AG20443 (cell line): ENCODE measurements around the gene PANK4.
A peak's percentile ranks its signal among the peaks of the same experiment; 100 is the strongest.

Source experiments
- DNase-seq: peaks from one replicate; pipeline ENCODE4 v3.0.0; 2012; ENCODE audit warnings: low spot score, mixed read lengths

PANK4 gene

DNA sequence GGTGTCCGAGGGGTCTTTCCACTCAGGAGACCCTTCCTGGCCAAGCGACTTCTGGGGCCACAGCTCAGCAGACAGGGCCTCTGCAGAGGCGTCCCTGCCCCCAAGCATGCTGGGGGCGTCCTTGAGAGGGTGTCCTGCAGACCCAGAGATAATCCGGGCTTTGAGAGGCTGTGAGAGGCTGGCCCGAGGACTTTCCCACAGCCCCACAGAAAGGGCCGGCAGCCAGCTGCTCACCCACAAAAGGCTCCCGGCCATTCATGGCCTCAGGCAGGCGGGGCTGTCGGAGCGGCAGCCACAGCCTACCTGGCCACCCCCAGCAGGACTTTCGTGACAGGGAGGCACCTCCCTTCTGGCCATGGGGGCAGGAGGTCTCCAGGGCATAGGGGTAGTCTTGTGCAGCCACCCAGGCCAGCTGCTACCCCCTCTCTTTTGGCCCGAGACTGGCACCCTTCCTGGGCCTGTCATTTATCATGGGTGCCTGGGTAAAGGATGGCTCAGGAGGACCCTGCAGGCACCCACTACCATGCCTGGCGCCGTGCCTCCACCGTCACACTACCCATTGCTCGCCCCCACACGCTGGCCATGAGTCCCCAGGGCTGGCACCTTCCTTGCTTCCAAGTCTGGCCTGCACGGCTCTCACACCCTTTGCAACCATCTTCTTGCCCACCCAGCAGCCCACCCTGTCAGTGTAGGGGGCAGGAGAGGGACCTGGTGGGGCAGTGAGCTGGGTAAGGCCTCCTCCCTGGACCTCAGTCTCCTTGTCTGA, 18.7 kb upstream of the PANK4 start:
- DNase-seq: no peak

GRCh38 chr1:2544093-2544874, 17.9 kb upstream of the PANK4 start:
- no peak for DNase-seq

- DNase-seq: peak; percentile 46
Observed at GRCh38 chr1:2543543-2544092, 17.2 kb upstream of the PANK4 start.

DNA sequence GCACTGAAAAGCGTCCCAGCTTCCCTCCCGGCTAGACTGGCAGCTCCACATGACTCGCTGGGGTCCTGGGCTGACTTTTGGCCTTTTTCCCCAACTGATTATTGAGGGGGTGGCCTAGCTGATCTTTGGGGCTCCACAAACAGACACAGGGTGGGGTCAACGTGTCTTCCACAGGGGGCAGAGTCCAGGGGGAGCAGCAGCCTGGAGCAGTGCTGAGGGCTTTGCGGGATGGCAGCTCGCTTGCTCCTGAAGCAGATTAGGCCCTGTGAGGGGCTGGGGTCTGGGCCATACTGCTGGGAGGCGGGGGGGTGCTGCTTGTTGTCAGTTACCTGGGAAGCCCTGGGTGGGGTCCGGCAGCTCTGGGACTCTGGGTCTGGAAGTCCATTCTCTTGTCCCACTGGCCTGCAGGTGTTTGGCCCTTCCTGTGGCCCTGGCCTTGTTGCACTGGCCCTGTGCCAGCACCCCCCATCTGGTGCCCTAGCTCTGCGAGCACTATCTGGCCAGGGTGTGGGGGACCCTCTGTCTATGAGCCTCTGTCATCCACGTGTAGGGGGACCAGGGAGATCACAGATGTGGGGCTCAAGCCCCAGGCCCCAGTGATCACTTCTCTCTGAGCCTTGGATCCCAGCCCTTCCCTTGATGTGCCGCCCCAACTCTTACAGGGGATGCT, 16.0 kb upstream of the PANK4 start:
- no peak for DNase-seq

DNA sequence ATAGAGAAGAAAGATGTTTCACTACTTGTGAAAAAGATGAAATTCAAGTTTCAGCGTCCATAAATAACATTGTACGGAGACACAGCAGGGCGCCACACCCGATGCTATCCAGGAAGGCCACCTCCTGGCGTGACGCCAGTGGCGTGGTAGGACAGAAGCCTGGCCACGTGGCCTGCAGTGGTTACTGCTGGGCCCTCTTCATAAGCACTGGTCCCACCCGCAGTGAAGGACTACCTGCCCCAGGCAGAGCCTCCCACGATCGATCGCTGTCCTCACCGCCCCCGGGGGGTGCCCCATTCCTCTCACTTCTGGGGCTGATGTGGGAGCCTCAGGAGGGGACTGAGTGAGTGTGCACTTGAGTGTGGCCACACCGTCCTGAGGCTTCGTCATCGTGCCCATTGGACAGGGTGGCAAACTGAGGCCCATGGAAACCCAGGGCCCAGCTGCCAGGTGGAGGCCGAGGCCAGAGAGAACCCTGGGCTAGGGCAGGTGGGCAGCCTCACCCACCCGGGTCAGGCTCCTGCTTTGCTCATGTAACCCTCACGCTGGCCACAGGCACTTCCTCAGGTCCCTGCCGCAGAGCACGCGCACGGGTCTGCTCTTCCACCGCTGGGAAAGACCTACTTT, 15.3 kb upstream of the PANK4 start:
- DNase-seq: no peak

GRCh38 chr1:2540816-2541492, 14.6 kb upstream of the PANK4 start:
- no peak for DNase-seq

GRCh38 chr1:2539312-2539907, 13.0 kb upstream of the PANK4 start:
- no peak for DNase-seq

DNA sequence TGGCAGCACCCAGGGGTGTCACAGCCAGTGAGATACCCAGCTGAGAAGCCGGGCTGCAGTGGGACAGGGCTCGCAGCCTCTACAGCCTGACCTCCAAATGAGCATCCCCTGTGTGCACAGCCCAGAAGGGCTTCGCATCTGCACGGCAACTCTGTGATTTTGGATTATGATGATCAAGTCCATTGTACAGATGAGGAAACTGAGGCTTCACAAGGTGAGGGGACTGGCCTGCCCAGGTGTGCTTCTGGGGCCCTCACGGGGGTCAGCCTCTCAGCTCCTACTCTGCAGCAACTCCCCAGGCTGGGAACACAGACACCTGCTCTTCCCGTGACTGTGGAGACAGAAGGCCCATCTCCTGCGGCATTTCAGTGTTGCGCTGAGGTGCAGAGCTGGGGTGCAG, 12.5 kb upstream of the PANK4 start:
- DNase-seq: no peak

DNA sequence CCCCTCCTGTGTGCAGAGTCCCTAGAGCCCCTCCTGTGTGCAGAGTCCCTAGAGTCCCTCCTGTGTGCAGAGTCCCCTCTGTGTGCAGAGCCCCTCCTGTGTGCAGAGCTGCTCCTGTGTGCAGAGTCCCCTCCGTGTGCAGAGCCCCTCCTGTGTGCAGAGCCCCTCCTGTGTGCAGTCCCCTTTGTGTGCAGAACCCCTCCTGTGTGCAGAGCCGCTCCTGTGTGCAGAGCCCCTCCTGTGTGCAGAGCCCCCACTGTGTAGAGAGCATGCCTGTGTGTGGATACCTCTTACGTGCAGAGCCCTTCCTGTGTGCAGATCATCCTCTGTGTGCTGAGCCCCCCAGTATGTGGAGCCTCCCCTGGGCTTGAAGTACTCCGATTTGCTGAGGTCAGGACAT, 12.0 kb upstream of the PANK4 start:
- DNase-seq: no peak

GRCh38 chr1:2537784-2538115, 11.4 kb upstream of the PANK4 start:
- no peak for DNase-seq

DNA sequence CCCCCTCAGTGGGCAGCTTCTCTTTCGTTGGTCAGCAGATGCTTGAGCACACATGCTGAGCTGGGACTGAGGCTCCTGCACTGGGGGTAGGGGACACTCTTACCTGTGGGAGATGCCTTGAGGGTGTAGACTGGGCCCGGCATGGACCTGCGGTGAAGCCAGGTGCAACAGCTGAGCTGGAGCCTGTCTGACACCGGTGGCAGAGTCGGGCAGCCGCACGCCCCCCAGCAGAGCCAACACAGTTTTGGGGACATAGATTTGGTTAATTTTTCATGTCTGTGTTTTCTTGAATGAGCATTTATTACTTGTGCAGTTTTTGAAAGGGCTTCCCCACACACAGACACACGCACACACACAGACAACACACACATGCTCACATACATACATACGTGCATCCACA, 9.6 kb upstream of the PANK4 start:
- no peak for DNase-seq

DNA sequence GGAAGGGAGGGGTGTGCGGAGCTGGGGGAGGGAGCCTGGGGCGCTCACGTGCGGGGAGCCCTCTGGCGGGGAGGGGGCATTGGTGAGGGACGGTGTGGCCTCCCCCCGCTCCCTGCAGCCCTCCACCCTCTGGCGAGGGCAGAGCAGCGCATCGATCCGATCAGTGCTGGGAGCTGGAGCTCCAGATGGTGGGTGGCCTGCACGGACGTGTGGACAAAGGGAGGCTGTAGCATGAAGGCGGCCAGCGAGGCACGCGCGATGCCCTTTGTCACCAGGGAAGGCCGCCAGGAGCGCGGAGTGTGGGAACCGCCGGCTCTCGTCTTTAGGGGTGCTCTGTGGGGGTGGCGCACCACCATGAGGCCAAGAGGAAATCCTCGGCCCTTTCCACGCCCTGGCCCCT, 9.1 kb upstream of the PANK4 start:
- no peak for DNase-seq

DNA sequence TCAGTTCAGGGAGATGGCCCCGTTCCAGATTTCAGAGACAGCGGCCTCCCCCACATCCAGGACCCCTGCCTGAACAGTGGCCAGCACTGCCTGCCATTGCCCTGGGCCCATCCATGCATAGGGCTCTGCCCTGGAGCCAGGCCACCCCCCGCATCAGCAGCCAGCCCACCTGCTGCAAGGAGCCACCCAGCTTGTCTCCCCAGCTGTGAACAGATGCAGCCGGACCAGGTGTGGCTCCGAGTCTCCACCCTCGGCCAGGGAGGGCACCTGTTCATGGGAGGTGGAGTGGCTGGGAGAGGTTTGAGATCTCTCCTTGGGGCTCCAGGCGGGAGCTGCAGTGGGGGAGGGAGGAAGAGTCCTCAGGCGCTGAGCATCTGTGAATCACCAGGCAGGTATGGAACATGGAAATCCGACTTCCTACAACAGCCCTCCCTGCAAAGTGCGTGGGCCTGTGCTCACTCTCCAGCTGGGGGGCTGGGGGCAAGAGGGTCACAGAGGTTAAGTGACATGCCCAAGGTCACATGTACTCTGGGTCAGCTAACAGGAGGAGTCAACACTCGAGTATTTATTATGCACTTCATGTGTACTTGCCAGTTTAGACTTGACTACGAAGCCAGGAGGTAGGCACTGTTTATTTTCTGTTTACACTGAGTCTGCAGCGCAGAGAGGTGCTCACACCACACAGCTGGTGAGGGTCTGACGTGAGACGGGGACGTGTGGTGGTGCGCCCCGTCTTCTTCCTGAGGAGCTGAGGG, 8.5 kb upstream of the PANK4 start:
- no peak for DNase-seq

DNA sequence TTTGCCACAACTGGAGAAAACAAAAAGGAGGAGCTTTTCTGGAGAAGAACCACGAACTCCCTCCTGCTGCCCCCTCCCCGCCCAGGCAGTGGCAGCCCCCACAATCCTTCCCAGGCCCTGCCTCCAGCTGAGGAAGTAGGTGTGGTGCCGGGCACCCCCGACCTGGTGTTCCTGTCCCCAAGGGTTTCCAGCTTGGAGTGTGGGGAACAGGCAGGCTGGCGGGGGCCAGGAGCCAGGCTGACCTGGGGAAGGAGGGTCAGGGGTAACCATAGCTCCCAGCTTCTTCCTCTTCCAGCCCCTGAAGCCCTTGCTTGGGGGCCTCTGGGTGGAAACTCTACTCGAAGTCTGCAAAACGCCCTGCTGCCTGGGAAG, 7.9 kb upstream of the PANK4 start:
- DNase-seq: no peak

- DNase-seq: peak; percentile 60
Observed at GRCh38 chr1:2533365-2533764, 7.0 kb upstream of the PANK4 start.

DNA sequence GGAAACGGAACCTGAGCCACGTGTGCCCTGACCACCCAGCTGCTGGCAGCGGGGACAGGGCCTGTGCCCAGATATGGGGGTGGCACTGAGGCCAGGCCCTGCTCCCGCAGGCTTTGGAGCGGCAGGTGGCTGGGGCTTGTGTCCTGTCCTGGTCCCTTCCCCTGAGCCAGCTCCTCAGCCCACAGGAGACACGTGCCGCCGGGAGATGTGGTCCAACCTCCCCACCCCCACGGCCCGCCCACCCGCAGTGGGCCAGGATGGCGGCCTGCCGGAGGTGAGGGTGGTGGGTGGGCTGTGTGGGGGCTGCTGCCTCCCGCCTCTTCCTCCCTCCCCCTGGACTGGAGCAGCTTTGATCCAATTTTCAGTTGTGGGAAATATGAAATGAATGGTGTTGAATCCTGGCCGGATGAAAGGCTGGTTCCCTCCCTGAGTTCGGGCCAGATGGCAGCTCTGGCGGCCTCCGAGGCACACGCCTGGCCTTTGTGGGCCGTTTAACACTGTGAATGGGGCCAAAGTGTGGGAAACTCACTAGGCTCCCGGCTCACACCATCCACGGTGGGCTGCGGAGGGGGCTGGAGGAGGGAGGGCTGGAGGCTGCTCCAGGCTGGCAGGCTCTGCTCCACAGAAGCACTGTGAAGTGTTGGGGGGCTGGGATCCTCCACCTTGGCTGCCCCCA, 6.2 kb upstream of the PANK4 start:
- no peak for DNase-seq

- DNase-seq: no peak
Observed at GRCh38 chr1:2530513-2531361, 4.3 kb upstream of the PANK4 start.

DNA sequence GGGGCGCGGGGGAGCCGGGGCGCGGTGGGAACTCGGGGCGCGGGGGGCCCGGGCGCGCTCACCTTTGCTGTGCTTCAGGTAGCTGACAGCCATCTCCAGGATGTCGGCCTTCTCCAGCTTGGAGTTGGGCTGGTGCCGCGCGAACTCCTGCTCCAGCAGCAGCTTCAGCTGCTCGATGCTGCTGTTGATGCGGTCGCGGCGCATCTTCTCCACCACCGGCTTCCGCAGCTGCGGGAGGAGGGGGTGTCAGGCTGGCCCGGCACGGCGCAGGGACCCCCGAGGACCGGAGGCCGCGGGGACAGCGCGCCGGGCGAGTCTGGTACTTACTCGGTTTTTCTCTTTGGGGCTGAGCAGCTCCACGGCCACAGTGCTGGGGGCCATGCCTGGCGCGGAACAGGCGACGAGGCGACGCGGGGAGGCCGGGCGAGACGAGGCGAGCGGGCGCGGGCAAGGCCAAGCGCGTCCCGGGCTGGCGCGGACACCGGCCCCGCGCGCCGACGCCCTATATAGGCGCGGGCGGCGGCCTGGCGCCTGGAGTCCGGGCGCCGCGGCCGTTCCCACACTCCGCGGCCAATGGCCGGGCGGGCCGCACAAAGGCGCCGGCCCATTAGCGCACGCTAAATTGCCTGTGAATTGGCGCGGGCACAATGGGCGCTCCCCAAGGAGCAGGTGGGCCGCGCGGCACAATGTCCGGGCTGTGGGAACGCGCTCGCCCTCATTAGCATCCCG, 3.6 kb upstream of the PANK4 start, which contains the start of gene HES5:
TSS of gene HES5 (minus strand) at position 480 of the 729 bp plus-strand sequence. CDS start at position 381, 99 bp downstream.
- peak; percentile 56 for DNase-seq
